LNCAP (cell line): ENCODE data around the gene COL12A1.

Experiments
- CTCF ChIP-seq: fragments of 450-650 bp; IDR thresholded peaks from 2 replicates; pipeline ENCODE4 v1.5.1; 2017; ENCODE audit warnings: mild to moderate bottlenecking

The COL12A1 gene

GRCh38 chr6:75145976-75146375, 59.9 kb downstream of the COL12A1 start:
- TF ChIP-seq CTCF, result no peak

GRCh38 chr6:75145211-75145610, 60.6 kb downstream of the COL12A1 start:
- no peak for TF ChIP-seq CTCF

GRCh38 chr6:75144386-75144785, 61.5 kb downstream of the COL12A1 start:
- no peak for TF ChIP-seq CTCF

- no peak for TF ChIP-seq CTCF
These were observed 62.7 kb downstream of the COL12A1 start for GRCh38 chr6:75143191-75143590.

GRCh38 chr6:75142721-75143120, 63.1 kb downstream of the COL12A1 start:
- TF ChIP-seq CTCF, result no peak

- TF ChIP-seq CTCF, result no peak
These were observed 70.0 kb downstream of the COL12A1 start for GRCh38 chr6:75135876-75136275.

GRCh38 chr6:75135450-75135849, 70.4 kb downstream of the COL12A1 start:
- TF ChIP-seq CTCF, result no peak

- TF ChIP-seq CTCF, result no peak
These were observed 75.1 kb downstream of the COL12A1 start for GRCh38 chr6:75130784-75131183.
